NB4 (cell line): ENCODE measurements around the gene HERC4.

Source experiments
- DNase-seq: peaks from one replicate; pipeline ENCODE4 v3.0.0; 2010; ENCODE audit warnings: low read depth
- H3K4me3 ChIP-seq: one replicate; pipeline ENCODE4 v1.5.1; 2011; ENCODE audit warnings: mild to moderate bottlenecking, low read depth, low read length, moderate library complexity
- MYC ChIP-seq: IDR thresholded peaks from 2 replicates; pipeline ENCODE4 v1.6.1; 2011; ENCODE audit warnings: low read depth, low read length
- POLR2A ChIP-seq: IDR thresholded peaks from 2 replicates; pipeline ENCODE4 v1.6.1; 2011; ENCODE audit warnings: mild to moderate bottlenecking; ENCODE audit not compliant: insufficient read length; ENCODE audit errors: extremely low read depth
- TF ChIP-seq, protein P1 (sequence below): IDR thresholded peaks from 2 replicates; pipeline ENCODE4 v1.6.1; 2011; ENCODE audit warnings: low read depth, low read length
- TF ChIP-seq, protein P2 (sequence below): IDR thresholded peaks from one replicate; pipeline ENCODE4 v1.5.1; 2012; ENCODE audit warnings: low read depth, low read length

The HERC4 gene

GRCh38 chr10:68112837-68113236, 37.8 kb upstream of the HERC4 start:
- H3K4me3 ChIP-seq = no peak overlapping the region
- TF ChIP-seq, protein P1, sequence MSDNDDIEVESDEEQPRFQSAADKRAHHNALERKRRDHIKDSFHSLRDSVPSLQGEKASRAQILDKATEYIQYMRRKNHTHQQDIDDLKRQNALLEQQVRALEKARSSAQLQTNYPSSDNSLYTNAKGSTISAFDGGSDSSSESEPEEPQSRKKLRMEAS = no peak
- TF ChIP-seq, protein P2, sequence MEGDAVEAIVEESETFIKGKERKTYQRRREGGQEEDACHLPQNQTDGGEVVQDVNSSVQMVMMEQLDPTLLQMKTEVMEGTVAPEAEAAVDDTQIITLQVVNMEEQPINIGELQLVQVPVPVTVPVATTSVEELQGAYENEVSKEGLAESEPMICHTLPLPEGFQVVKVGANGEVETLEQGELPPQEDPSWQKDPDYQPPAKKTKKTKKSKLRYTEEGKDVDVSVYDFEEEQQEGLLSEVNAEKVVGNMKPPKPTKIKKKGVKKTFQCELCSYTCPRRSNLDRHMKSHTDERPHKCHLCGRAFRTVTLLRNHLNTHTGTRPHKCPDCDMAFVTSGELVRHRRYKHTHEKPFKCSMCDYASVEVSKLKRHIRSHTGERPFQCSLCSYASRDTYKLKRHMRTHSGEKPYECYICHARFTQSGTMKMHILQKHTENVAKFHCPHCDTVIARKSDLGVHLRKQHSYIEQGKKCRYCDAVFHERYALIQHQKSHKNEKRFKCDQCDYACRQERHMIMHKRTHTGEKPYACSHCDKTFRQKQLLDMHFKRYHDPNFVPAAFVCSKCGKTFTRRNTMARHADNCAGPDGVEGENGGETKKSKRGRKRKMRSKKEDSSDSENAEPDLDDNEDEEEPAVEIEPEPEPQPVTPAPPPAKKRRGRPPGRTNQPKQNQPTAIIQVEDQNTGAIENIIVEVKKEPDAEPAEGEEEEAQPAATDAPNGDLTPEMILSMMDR = no peak
- no peak for TF ChIP-seq POLR2A
- no peak for TF ChIP-seq MYC
- no peak for DNase-seq

- H3K4me3 ChIP-seq = no peak overlapping the region
- TF ChIP-seq POLR2A (no peak), MYC (no peak)
- TF ChIP-seq, protein P1 = no peak
- TF ChIP-seq, protein P2 = no peak
- no peak for DNase-seq
Observed at GRCh38 chr10:68111584-68111983, 36.5 kb upstream of the HERC4 start.

- no peak for DNase-seq
- no peak overlapping the region for H3K4me3 ChIP-seq
- TF ChIP-seq, protein P1 = no peak
- no peak for TF ChIP-seq POLR2A
Observed at GRCh38 chr10:68110027-68110426, 34.9 kb upstream of the HERC4 start.

GRCh38 chr10:68109331-68109730, 34.2 kb upstream of the HERC4 start, which contains the start of gene MYPN:
Gene MYPN (plus strand): TSS chr10:68109488. CDS start chr10:68121439, 11,951 bp downstream.
- TF ChIP-seq POLR2A (no peak), MYC (no peak)
- TF ChIP-seq, protein P1 = no peak
- TF ChIP-seq, protein P2 = no peak
- DNase-seq = no peak
- no peak within 1 kb of the TSS for H3K4me3 ChIP-seq

- TF ChIP-seq MYC (no peak), POLR2A (no peak)
- TF ChIP-seq, protein P2 = no peak
- TF ChIP-seq, protein P1 = no peak
- no peak for DNase-seq
- no peak overlapping the region for H3K4me3 ChIP-seq
Observed at GRCh38 chr10:68108653-68109052, 33.6 kb upstream of the HERC4 start.

DNA sequence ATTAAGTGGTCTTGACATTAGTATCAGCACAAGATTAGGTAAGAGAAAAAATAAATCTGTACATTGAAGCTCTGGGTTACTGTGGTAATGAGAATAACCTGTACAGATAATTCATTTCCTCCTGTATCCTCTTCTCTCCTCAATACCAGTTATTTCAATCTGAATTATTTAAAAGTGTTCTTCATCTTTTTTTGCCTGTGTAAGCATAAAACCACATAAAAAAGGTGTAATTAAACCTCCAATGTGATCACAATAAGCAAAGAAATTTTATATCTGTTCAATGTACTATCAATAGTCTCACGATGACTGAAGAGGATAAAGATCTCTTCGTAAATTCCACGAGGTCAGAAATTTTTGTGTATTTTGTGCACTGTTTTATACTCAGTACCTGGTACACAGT, 33.0 kb upstream of the HERC4 start:
- DNase-seq = no peak
- TF ChIP-seq, protein P2 = no peak
- TF ChIP-seq MYC (no peak), POLR2A (no peak)
- no peak overlapping the region for H3K4me3 ChIP-seq
